ENCODE results near the gene SESN1. TPM values are rescaled to one million over a fixed set of nuclear protein-coding genes. Genes with fewer than 3 reads are reported as not detected.

The SESN1 gene
- total and polyA plus RNA-seq, 10 donors, result 26.8 to 115 (median 59.6) TPM

DNA sequence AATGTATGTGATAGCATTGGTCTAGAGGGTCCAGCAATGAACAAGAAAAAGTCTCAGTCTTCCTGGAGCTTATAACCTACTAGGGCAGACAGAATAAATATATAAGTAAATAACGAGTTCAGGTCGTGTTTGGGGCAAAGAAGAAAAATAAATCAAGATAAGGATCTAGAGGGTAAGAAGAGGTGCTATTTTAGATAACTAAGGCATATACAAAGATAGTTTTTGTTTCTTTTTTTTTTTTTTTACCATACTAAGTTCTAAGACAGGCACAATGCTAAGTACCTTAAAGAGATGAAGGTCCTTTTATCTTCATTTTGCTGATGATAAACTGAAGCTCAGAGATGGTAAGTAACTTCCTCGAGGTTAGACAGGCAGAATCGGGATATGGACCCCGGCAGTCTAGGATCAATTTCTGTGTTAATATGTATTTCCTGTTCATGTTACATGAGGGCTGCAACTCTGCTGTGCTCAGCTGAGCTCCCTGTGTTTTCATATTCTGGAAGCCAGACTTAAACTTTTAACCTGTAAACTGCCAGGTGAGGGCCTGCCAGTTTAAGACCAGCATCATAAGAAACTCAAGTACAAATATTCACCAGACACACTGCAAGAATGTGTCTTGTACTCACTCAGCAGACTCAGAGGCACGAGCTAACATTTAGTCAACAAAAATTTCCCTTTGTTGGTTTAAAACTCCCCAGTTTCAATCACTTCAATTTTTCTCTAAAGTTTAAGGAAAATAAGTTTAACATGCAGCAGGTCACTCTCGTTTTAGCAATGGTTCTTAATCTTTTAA lies 23.3 kb downstream of the SESN1 start:
- intact Hi-C loops (cut with DNase I; ENCODE audit: low total_unique reads), result loop anchor here (5.0 to 10.0 kb wide), 2 partner anchors 167 to 529 kb away; no protein-coding TSS in a partner anchor
- 36 to 46% (median 41%) methylated on average over 7 of the region's 7 CpGs for WGBS, 5 donors
- Histone ChIP-seq H3K27me3 (replicated peaks in 1 of 7) (no peaks in the 10 kb centered on the region), H3K4me3 (peak overlapping the region in 2 of 8 donors; percentile 1 to 37), H3K27ac (peak overlapping the region in 5 of 8 donors; percentile 1 to 44 (median 24)), H3K4me1 (peaks cover 17 to 72% (median 34%) of the 10 kb centered on the region in 6 donors), H3K36me3 (no peaks in the 10 kb centered on the region), H3K9me3 (no peaks in the 10 kb centered on the region)
- no peak for DNase-seq
- TF ChIP-seq, protein P1, sequence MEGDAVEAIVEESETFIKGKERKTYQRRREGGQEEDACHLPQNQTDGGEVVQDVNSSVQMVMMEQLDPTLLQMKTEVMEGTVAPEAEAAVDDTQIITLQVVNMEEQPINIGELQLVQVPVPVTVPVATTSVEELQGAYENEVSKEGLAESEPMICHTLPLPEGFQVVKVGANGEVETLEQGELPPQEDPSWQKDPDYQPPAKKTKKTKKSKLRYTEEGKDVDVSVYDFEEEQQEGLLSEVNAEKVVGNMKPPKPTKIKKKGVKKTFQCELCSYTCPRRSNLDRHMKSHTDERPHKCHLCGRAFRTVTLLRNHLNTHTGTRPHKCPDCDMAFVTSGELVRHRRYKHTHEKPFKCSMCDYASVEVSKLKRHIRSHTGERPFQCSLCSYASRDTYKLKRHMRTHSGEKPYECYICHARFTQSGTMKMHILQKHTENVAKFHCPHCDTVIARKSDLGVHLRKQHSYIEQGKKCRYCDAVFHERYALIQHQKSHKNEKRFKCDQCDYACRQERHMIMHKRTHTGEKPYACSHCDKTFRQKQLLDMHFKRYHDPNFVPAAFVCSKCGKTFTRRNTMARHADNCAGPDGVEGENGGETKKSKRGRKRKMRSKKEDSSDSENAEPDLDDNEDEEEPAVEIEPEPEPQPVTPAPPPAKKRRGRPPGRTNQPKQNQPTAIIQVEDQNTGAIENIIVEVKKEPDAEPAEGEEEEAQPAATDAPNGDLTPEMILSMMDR (IDR thresholded peaks at IDR 0.05 in 8 of 11, conservative IDR thresholded peaks at IDR 0.05 in 3 of 11), result no peak
- TF ChIP-seq POLR2AphosphoS5 (IDR thresholded peaks at IDR 0.05) (no peak), POLR2A (IDR thresholded peaks at IDR 0.05) (no peak)

DNA sequence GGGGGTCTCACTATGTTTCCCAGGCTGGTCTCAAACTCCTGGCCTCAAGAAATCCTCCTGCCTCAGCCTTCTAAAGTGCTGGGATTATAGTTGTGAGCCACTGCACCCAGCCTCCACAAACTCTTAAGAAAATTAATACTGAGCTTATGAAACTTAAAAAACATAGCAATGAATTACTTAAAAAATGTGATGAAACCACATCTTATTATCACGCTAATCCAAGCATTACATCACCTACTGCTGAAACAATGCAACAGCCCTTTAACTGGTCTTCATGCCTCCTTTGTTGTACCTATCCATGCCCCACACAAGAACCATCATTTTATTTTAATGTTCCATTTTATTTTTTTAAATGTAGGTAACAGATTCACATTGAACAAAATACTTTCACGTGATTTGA lies 24.9 kb downstream of the SESN1 start:
- no peak for DNase-seq
- WGBS, 5 donors, result 64 to 88% (median 73%) methylated on average over 2 of the region's 2 CpGs
- H3K27ac ChIP-seq, result peak overlapping the region in 2 of 8 donors; percentile 17 to 36
- H3K27me3 ChIP-seq (replicated peaks in 1 of 7), result no peaks in the 10 kb centered on the region
- TF ChIP-seq POLR2A (IDR thresholded peaks at IDR 0.05), result no peak
- TF ChIP-seq POLR2AphosphoS5 (IDR thresholded peaks at IDR 0.05), result no peak
- TF ChIP-seq, protein P1 (IDR thresholded peaks at IDR 0.05 in 8 of 11, conservative IDR thresholded peaks at IDR 0.05 in 3 of 11), result no peak
- peaks cover 17 to 73% (median 37%) of the 10 kb centered on the region in 6 donors for H3K4me1 ChIP-seq
- no peak overlapping the region for H3K4me3 ChIP-seq
- no peaks in the 10 kb centered on the region for H3K36me3 ChIP-seq
- intact Hi-C loops (cut with DNase I; ENCODE audit: low total_unique reads), result loop anchor here (5.0 to 10.0 kb wide), 2 partner anchors 165 to 527 kb away; no protein-coding TSS in a partner anchor
- no peaks in the 10 kb centered on the region for H3K9me3 ChIP-seq

DNA sequence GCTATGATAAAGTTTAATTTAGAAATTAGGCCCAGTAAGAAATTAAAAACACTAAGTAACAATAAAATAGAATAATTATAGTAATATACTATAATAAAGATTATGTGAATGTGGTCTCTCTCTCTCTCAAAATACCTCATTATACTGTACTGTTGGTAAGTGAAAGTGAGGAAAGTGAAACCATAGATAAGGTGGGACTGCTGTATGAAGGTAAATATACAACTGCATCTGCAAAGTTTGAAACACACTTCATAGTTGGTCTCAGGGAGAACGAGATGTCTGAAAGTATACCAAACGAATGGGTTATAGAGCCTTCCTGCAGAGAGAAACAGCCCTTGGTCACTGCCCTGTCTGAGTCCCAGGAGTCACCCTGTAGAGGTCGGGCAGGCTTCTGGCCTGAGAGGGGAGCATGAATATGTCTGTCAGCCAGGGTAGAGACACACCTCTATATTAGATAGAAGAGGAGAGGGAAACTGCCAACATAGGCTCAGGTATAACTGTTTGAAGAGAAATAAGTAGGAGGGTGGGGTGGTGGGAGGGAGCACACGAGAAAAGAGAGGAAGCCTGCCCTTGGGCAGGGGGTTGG lies 31.8 kb downstream of the SESN1 start:
- 86 to 92% (median 87%) methylated on average over 4 of the region's 4 CpGs for WGBS, 5 donors
- TF ChIP-seq, protein P1 (IDR thresholded peaks at IDR 0.05 in 8 of 11, conservative IDR thresholded peaks at IDR 0.05 in 3 of 11), result no peak
- no peak for TF ChIP-seq POLR2AphosphoS5 (IDR thresholded peaks at IDR 0.05)
- no peak for TF ChIP-seq POLR2A (IDR thresholded peaks at IDR 0.05)
- Histone ChIP-seq H3K9me3 (no peaks in the 10 kb centered on the region), H3K36me3 (no peaks in the 10 kb centered on the region), H3K4me3 (no peak overlapping the region), H3K27me3 (replicated peaks in 1 of 7) (no peaks in the 10 kb centered on the region), H3K4me1 (peaks cover 8 to 68% (median 41%) of the 10 kb centered on the region in 6 donors), H3K27ac (no peak overlapping the region)
- no peak for DNase-seq
- intact Hi-C loops (cut with DNase I; ENCODE audit: low total_unique reads), result no loop called here

DNA sequence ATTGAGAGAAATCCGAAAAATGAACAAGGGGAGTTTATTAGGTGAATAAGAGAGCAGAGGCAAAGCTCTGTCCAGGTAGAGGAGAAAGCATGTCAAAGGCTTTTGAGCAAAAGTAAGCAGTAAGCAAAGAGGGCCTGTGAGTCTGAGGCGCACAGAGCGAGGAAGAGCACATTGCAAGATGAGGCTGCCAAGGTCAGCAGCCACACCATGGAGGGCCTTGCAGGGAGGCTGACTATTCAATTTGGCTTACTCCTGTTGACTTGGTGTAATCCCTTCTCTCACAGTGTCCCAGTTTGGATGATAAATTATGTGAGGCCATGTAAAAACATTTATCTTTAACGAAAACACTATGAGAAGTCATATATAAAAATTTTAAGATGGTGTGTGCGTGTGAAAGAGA lies 32.4 kb downstream of the SESN1 start:
- WGBS, 5 donors, result 83 to 98% (median 95%) methylated on average over 5 of the region's 5 CpGs
- Histone ChIP-seq H3K27me3 (replicated peaks in 1 of 7) (no peaks in the 10 kb centered on the region), H3K4me3 (no peak overlapping the region), H3K9me3 (no peaks in the 10 kb centered on the region), H3K36me3 (no peaks in the 10 kb centered on the region), H3K27ac (no peak overlapping the region), H3K4me1 (peaks cover 8 to 64% (median 39%) of the 10 kb centered on the region in 6 donors)
- no peak for DNase-seq
- TF ChIP-seq POLR2AphosphoS5 (IDR thresholded peaks at IDR 0.05) (no peak), POLR2A (IDR thresholded peaks at IDR 0.05) (no peak)
- TF ChIP-seq, protein P1 (IDR thresholded peaks at IDR 0.05 in 8 of 11, conservative IDR thresholded peaks at IDR 0.05 in 3 of 11), result no peak
- intact Hi-C loops (cut with DNase I; ENCODE audit: low total_unique reads), result no loop called here
